Right renal pelvis (tissue), 4 donors: ENCODE measurements around the gene GAL3ST2. TPM values are rescaled to one million over a fixed set of nuclear protein-coding genes. Genes with fewer than 3 reads are reported as not detected.
"Not testable (repeated sequence)": the region's sequence is repeated elsewhere in the genome, so short reads cannot be mapped to it uniquely, and the experiment has no call there.

Experiments used
- DNase-seq, 4 donors: peaks; one replicate each; pipeline ENCODE4 v3.0.0-alpha.2; 2013; ENCODE audit warnings: low read depth in 4 of 4, low spot score in 3 of 4, missing footprints in 1 of 4
- polyA plus RNA-seq, 4 donors: library from polyadenylated mRNA; unstranded; fragments of 120-200 nt; gene quantifications; one replicate each; pipeline ENCODE4 v1.2.1, GENCODE V29; 2013; ENCODE audit not compliant: insufficient read length in 4 of 4

The GAL3ST2 gene
- polyA plus RNA-seq, 4 donors: 0.18 to 0.92 (median 0.43) TPM

GRCh38 chr2:241817821-241818215, 41.2 kb downstream of the GAL3ST2 start:
- DNase-seq: not testable (repeated sequence)

- DNase-seq: no peak
Observed at GRCh38 chr2:241818229-241818942, 41.8 kb downstream of the GAL3ST2 start.

GRCh38 chr2:241818943-241819270, 42.3 kb downstream of the GAL3ST2 start:
- DNase-seq: no peak

- not testable (repeated sequence) for DNase-seq
Observed at GRCh38 chr2:241819947-241820624, 43.5 kb downstream of the GAL3ST2 start.

- no peak for DNase-seq
Observed at GRCh38 chr2:241820625-241821384, 44.2 kb downstream of the GAL3ST2 start.

GRCh38 chr2:241821460-241822263, 45.0 kb downstream of the GAL3ST2 start:
- no peak for DNase-seq

- DNase-seq: no peak
Observed at GRCh38 chr2:241822264-241822623, 45.6 kb downstream of the GAL3ST2 start.

GRCh38 chr2:241823531-241824437, 47.2 kb downstream of the GAL3ST2 start:
- not testable (repeated sequence) for DNase-seq

GRCh38 chr2:241827394-241827793, 50.8 kb downstream of the GAL3ST2 start:
- no peak for DNase-seq

- DNase-seq: no peak
Observed at GRCh38 chr2:241833101-241833663, 56.6 kb downstream of the GAL3ST2 start.

- DNase-seq: not testable (repeated sequence)
Observed at GRCh38 chr2:241833756-241834526, 57.3 kb downstream of the GAL3ST2 start.

- DNase-seq: no peak
Observed at GRCh38 chr2:241834527-241835210, 58.0 kb downstream of the GAL3ST2 start.

GRCh38 chr2:241835611-241836010, 59.0 kb downstream of the GAL3ST2 start:
- DNase-seq: no peak

GRCh38 chr2:241836292-241836691, 59.7 kb downstream of the GAL3ST2 start:
- DNase-seq: no peak

GRCh38 chr2:241837197-241837965, 60.8 kb downstream of the GAL3ST2 start:
- DNase-seq: no peak

GRCh38 chr2:241841181-241842066, 64.8 kb downstream of the GAL3ST2 start:
- DNase-seq: no peak
